Liver (tissue), 9 donors: Measurements from ENCODE around the gene HEATR5B. TPM values are rescaled to one million over a fixed set of nuclear protein-coding genes. Genes with fewer than 3 reads are reported as not detected.

ENCODE experiments used
- DNase-seq: peaks from one replicate; pipeline ENCODE4 v3.0.0-alpha.2; 2017; ENCODE audit warnings: low spot score
- H3K27ac ChIP-seq, 2 donors: one replicate each; pipeline ENCODE4 v1.7.0; 2013; ENCODE audit warnings: inconsistent platforms in 2 of 2, low read length in 2 of 2, control low read depth in 1 of 2, low read depth in 1 of 2, mild to moderate bottlenecking in 1 of 2
- H3K27me3 ChIP-seq, 4 donors: one replicate each; pipeline versions ENCODE4 v1.6.1 to v1.7.0; 2013; ENCODE audit warnings: low read length in 3 of 4, inconsistent platforms in 1 of 4, mild to moderate bottlenecking in 1 of 4, moderate library complexity in 1 of 4; ENCODE audit not compliant: control insufficient read depth in 4 of 4, insufficient read depth in 4 of 4
- H3K36me3 ChIP-seq, 4 donors: one replicate each; pipeline versions ENCODE4 v1.6.1 to v1.7.0; 2013; ENCODE audit warnings: low read length in 3 of 4, mild to moderate bottlenecking in 3 of 4, low read depth in 1 of 4, moderate library complexity in 1 of 4; ENCODE audit not compliant: control insufficient read depth in 4 of 4, insufficient read depth in 3 of 4
- H3K4me1 ChIP-seq, 4 donors: one replicate each; pipeline versions ENCODE4 v1.6.1 to v1.7.0; 2013; ENCODE audit warnings: low read length in 3 of 4, mild to moderate bottlenecking in 3 of 4, moderate library complexity in 1 of 4; ENCODE audit not compliant: control insufficient read depth in 4 of 4, insufficient read depth in 4 of 4
- H3K4me3 ChIP-seq, 3 donors: one replicate each; pipeline versions ENCODE4 v1.6.1 to v1.7.0; 2013; ENCODE audit warnings: low read length in 3 of 3, control low read depth in 1 of 3, low read depth in 1 of 3, mild to moderate bottlenecking in 1 of 3
- H3K9ac ChIP-seq, 2 donors: one replicate each; pipeline ENCODE4 v1.7.0; 2013; ENCODE audit warnings: low read length in 2 of 2, mild to moderate bottlenecking in 2 of 2, moderate library complexity in 2 of 2, control low read depth in 1 of 2, low read depth in 1 of 2
- H3K9me3 ChIP-seq, 4 donors: one replicate each; pipeline versions ENCODE4 v1.6.1 to v1.7.0; 2013; ENCODE audit warnings: low read length in 3 of 4; ENCODE audit not compliant: control insufficient read depth in 4 of 4
- ATF3 ChIP-seq: IDR thresholded peaks from 2 replicates; pipeline ENCODE4 v1.6.1; 2016; ENCODE audit warnings: antibody characterized with exemption
- FOXA1 ChIP-seq: IDR thresholded peaks from 2 replicates; pipeline ENCODE4 v1.6.1; 2016; ENCODE audit warnings: antibody characterized with exemption
- FOXA2 ChIP-seq: IDR thresholded peaks from 2 replicates; pipeline ENCODE4 v1.6.1; 2016; ENCODE audit warnings: antibody characterized with exemption
- GABPA ChIP-seq, 2 donors: IDR thresholded peaks in 1 of 2; conservative IDR thresholded peaks in 1 of 2; 2 replicates each; pipeline ENCODE4 v1.6.1; 2016; ENCODE audit warnings: antibody characterized with exemption in 2 of 2, mild to moderate bottlenecking in 1 of 2, moderate library complexity in 1 of 2
- HNF4A ChIP-seq, 2 donors: conservative IDR thresholded peaks; 2 replicates each; pipeline ENCODE4 v1.6.1; 2016; ENCODE audit warnings: antibody characterized with exemption in 2 of 2, mild to moderate bottlenecking in 2 of 2
- HNF4G ChIP-seq: IDR thresholded peaks from 2 replicates; pipeline ENCODE4 v1.6.1; 2016; ENCODE audit warnings: antibody characterized with exemption
- JUND ChIP-seq, 2 donors: IDR thresholded peaks; 2 replicates each; pipeline ENCODE4 v1.6.1; 2016; ENCODE audit warnings: antibody characterized with exemption in 2 of 2
- MAX ChIP-seq: IDR thresholded peaks from 2 replicates; pipeline ENCODE4 v1.6.1; 2016; ENCODE audit warnings: antibody characterized with exemption
- NR2F2 ChIP-seq: IDR thresholded peaks from 2 replicates; pipeline ENCODE4 v1.6.1; 2016; ENCODE audit warnings: antibody characterized with exemption
- RAD21 ChIP-seq, 2 donors: IDR thresholded peaks; 2 replicates each; pipeline ENCODE4 v1.6.1; 2016; ENCODE audit warnings: antibody characterized with exemption in 2 of 2, mild to moderate bottlenecking in 2 of 2
- SP1 ChIP-seq: IDR thresholded peaks from 2 replicates; pipeline ENCODE4 v1.6.1; 2018; ENCODE audit warnings: antibody characterized with exemption, mild to moderate bottlenecking
- TAF1 ChIP-seq: conservative IDR thresholded peaks from 2 replicates; pipeline ENCODE4 v1.6.1; 2016; ENCODE audit warnings: antibody characterized with exemption, mild to moderate bottlenecking
- YY1 ChIP-seq: IDR thresholded peaks from 2 replicates; pipeline ENCODE4 v1.6.1; 2016; ENCODE audit warnings: antibody characterized with exemption, mild to moderate bottlenecking
- WGBS: extraction: QIAGEN DNeasy Blood & Tissue Kit; methylation state at CpG from one replicate; pipeline ENCODE4 v1.1.7; 2013; 5-methylcytosine and 5-hydroxymethylcytosine counted together
- polyA plus RNA-seq, 2 donors: library from polyadenylated mRNA; stranded (reverse) in 1 of 2; unstranded in 1 of 2; fragments of 200-250 nt in 1 of 2; fragments of >200 nt in 1 of 2; fragmentation: Nextera tagmentation in 1 of 2; extraction: Ambion mirVana in 1 of 2; gene quantifications; one replicate each; pipeline versions ENCODE4 v1.2.1 to v1.2.3, GENCODE V29; 2013 to 2015
- total RNA-seq, 2 donors: library from RNA; depleted of rRNA; stranded (reverse); fragments of >200 nt; gene quantifications; one replicate each; pipeline ENCODE4 v1.2.3, GENCODE V29; 2014
- TF ChIP-seq, protein P1 (sequence below): IDR thresholded peaks from 2 replicates; pipeline ENCODE4 v1.6.1; 2016; ENCODE audit warnings: antibody characterized with exemption, mild to moderate bottlenecking
- TF ChIP-seq, protein P2 (sequence below): fragments of 150-350 bp; IDR thresholded peaks from 2 replicates; pipeline ENCODE4 v1.5.1; 2017; ENCODE audit warnings: improper control_type of control experiment, low read depth, low read length; ENCODE audit not compliant: missing input control
- TF ChIP-seq, protein P3 (sequence below): IDR thresholded peaks from 2 replicates; pipeline ENCODE4 v1.6.1; 2016; ENCODE audit warnings: antibody characterized with exemption
- donor health status: healthy.
- donor health status: healthy.
- donor health status: healthy.
- donor health status: healthy.
- donor health status: healthy.

The HEATR5B gene
- total and polyA plus RNA-seq, 4 donors = 4.1 to 24.3 (median 11.6) TPM

DNA sequence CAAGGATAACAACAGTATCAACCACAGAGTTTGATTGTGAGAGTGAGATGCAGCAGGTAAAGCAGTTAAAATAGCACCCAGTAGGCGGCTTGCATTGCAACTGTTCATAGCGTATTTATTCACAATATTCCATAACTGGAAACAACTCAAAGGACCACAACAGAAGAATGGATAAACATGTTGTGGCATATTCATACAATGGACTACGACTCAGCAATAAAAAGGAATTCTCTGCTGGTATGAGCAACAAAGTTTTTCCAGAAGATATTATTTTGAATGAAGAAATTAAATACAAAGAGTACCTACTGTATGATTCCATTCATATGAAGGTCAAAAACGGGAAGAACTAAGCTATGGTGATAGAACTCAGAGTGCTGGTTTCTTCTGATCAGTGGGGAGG is 25.4 kb upstream of the HEATR5B start:
- Histone ChIP-seq H3K4me3 (no peak overlapping the region), H3K27ac (no peak overlapping the region), H3K27me3 (no peaks in the 10 kb centered on the region), H3K4me1 (no peaks in the 10 kb centered on the region), H3K9ac (no peak overlapping the region), H3K36me3 (peaks cover 7 to 56% (median 28%) of the 10 kb centered on the region in 4 donors), H3K9me3 (no peaks in the 10 kb centered on the region)
- no peak for DNase-seq
- 98% methylated on average over 4 of the region's 4 CpGs for WGBS
- no peak for TF ChIP-seq RAD21 (IDR thresholded peaks at IDR 0.05)
- TF ChIP-seq GABPA (IDR thresholded peaks at IDR 0.05 in 1 of 2, conservative IDR thresholded peaks at IDR 0.05 in 1 of 2) = no peak
- no peak for TF ChIP-seq YY1
- TF ChIP-seq FOXA1 = no peak
- no peak for TF ChIP-seq SP1
- no peak for TF ChIP-seq TAF1
- no peak for TF ChIP-seq HNF4A (conservative IDR thresholded peaks at IDR 0.05)
- TF ChIP-seq FOXA2 = no peak
- no peak for TF ChIP-seq ATF3
- TF ChIP-seq, protein P1, sequence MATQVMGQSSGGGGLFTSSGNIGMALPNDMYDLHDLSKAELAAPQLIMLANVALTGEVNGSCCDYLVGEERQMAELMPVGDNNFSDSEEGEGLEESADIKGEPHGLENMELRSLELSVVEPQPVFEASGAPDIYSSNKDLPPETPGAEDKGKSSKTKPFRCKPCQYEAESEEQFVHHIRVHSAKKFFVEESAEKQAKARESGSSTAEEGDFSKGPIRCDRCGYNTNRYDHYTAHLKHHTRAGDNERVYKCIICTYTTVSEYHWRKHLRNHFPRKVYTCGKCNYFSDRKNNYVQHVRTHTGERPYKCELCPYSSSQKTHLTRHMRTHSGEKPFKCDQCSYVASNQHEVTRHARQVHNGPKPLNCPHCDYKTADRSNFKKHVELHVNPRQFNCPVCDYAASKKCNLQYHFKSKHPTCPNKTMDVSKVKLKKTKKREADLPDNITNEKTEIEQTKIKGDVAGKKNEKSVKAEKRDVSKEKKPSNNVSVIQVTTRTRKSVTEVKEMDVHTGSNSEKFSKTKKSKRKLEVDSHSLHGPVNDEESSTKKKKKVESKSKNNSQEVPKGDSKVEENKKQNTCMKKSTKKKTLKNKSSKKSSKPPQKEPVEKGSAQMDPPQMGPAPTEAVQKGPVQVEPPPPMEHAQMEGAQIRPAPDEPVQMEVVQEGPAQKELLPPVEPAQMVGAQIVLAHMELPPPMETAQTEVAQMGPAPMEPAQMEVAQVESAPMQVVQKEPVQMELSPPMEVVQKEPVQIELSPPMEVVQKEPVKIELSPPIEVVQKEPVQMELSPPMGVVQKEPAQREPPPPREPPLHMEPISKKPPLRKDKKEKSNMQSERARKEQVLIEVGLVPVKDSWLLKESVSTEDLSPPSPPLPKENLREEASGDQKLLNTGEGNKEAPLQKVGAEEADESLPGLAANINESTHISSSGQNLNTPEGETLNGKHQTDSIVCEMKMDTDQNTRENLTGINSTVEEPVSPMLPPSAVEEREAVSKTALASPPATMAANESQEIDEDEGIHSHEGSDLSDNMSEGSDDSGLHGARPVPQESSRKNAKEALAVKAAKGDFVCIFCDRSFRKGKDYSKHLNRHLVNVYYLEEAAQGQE = no peak
- no peak for TF ChIP-seq JUND (IDR thresholded peaks at IDR 0.05)
- TF ChIP-seq, protein P2, sequence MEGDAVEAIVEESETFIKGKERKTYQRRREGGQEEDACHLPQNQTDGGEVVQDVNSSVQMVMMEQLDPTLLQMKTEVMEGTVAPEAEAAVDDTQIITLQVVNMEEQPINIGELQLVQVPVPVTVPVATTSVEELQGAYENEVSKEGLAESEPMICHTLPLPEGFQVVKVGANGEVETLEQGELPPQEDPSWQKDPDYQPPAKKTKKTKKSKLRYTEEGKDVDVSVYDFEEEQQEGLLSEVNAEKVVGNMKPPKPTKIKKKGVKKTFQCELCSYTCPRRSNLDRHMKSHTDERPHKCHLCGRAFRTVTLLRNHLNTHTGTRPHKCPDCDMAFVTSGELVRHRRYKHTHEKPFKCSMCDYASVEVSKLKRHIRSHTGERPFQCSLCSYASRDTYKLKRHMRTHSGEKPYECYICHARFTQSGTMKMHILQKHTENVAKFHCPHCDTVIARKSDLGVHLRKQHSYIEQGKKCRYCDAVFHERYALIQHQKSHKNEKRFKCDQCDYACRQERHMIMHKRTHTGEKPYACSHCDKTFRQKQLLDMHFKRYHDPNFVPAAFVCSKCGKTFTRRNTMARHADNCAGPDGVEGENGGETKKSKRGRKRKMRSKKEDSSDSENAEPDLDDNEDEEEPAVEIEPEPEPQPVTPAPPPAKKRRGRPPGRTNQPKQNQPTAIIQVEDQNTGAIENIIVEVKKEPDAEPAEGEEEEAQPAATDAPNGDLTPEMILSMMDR = no peak
- TF ChIP-seq, protein P3, sequence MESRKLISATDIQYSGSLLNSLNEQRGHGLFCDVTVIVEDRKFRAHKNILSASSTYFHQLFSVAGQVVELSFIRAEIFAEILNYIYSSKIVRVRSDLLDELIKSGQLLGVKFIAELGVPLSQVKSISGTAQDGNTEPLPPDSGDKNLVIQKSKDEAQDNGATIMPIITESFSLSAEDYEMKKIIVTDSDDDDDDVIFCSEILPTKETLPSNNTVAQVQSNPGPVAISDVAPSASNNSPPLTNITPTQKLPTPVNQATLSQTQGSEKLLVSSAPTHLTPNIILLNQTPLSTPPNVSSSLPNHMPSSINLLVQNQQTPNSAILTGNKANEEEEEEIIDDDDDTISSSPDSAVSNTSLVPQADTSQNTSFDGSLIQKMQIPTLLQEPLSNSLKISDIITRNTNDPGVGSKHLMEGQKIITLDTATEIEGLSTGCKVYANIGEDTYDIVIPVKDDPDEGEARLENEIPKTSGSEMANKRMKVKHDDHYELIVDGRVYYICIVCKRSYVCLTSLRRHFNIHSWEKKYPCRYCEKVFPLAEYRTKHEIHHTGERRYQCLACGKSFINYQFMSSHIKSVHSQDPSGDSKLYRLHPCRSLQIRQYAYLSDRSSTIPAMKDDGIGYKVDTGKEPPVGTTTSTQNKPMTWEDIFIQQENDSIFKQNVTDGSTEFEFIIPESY = no peak
- no peak for TF ChIP-seq HNF4G
- no peak for TF ChIP-seq MAX
- no peak for TF ChIP-seq NR2F2

- H3K4me3 ChIP-seq = no peak overlapping the region
- no peak overlapping the region for H3K27ac ChIP-seq
- no peak for DNase-seq
- H3K4me1 ChIP-seq = peaks cover 0 to 2% (median 0%) of the 10 kb centered on the region in 4 donors
- no peaks in the 10 kb centered on the region for H3K27me3 ChIP-seq
- TF ChIP-seq, protein P3 = no peak
- TF ChIP-seq GABPA (IDR thresholded peaks at IDR 0.05 in 1 of 2, conservative IDR thresholded peaks at IDR 0.05 in 1 of 2) (no peak), NR2F2 (no peak), HNF4G (no peak)
- WGBS = 94% methylated on average over 5 of the region's 5 CpGs
- no peaks in the 10 kb centered on the region for H3K9me3 ChIP-seq
- H3K36me3 ChIP-seq = peaks cover 7 to 49% (median 32%) of the 10 kb centered on the region in 4 donors
- no peak overlapping the region for H3K9ac ChIP-seq
These were observed 21.0 kb upstream of the HEATR5B start for GRCh38 chr2:37105150-37105549.
